HG02642 (cell line): ENCODE results near the gene UBE2G2.

Experiments used
- ATAC-seq: cut with Tn5 transposase; IDR thresholded peaks from one replicate; pipeline ENCODE4 v1.9.1; 2021; ENCODE audit warnings: mild to moderate bottlenecking; ENCODE audit not compliant: unreplicated experiment, poor library complexity

UBE2G2 gene

GRCh38 chr21:44766818-44767354 lies 34.7 kb downstream of the UBE2G2 start:
- no peak for ATAC-seq

- ATAC-seq = no peak
These were observed 35.4 kb downstream of the UBE2G2 start for GRCh38 chr21:44766014-44766817.

- no peak for ATAC-seq
These were observed 36.2 kb downstream of the UBE2G2 start for GRCh38 chr21:44765231-44766013.

GRCh38 chr21:44764319-44765230 lies 37.0 kb downstream of the UBE2G2 start:
- no peak for ATAC-seq

- ATAC-seq = no peak
These were observed 37.9 kb downstream of the UBE2G2 start for GRCh38 chr21:44763451-44764318.

GRCh38 chr21:44763050-44763378 lies 38.6 kb downstream of the UBE2G2 start:
- ATAC-seq = no peak

GRCh38 chr21:44762221-44763049 lies 39.2 kb downstream of the UBE2G2 start:
- ATAC-seq = no peak

GRCh38 chr21:44761747-44762208 lies 39.8 kb downstream of the UBE2G2 start:
- ATAC-seq = no peak

- no peak for ATAC-seq
These were observed 40.5 kb downstream of the UBE2G2 start for GRCh38 chr21:44761011-44761729.

GRCh38 chr21:44760376-44760775 lies 41.2 kb downstream of the UBE2G2 start:
- no peak for ATAC-seq

- ATAC-seq = no peak
These were observed 41.9 kb downstream of the UBE2G2 start for GRCh38 chr21:44759628-44760285.

- ATAC-seq = no peak
These were observed 42.6 kb downstream of the UBE2G2 start for GRCh38 chr21:44758781-44759627.

GRCh38 chr21:44758141-44758561 lies 43.5 kb downstream of the UBE2G2 start:
- ATAC-seq = no peak

- ATAC-seq = no peak
These were observed 43.9 kb downstream of the UBE2G2 start for GRCh38 chr21:44757731-44758130.

GRCh38 chr21:44756423-44757185 lies 45.0 kb downstream of the UBE2G2 start:
- ATAC-seq = no peak

- ATAC-seq = no peak
These were observed 46.4 kb downstream of the UBE2G2 start for GRCh38 chr21:44755227-44755626.
